GM12891 (cell line): ENCODE measurements around the gene SLC9A9.

Source experiments
- DNase-seq: peaks from one replicate; pipeline ENCODE4 v3.0.0; 2011; ENCODE audit warnings: low spot score; ENCODE audit not compliant: insufficient read length
- FAIRE-seq: peaks from 2 replicates; lab custom pipeline; 2011; peaks lifted over from hg19 to GRCh38; lab: Jason Lieb, UNC
- PAX5 ChIP-seq: IDR thresholded peaks from 2 replicates; pipeline ENCODE4 v1.6.1; 2011; ENCODE audit warnings: low read length, moderate library complexity, mild to moderate bottlenecking; ENCODE audit not compliant: insufficient read depth, severe bottlenecking
- POLR2A ChIP-seq: IDR thresholded peaks from 2 replicates; pipeline ENCODE4 v1.6.1; 2011; ENCODE audit warnings: low read depth, low read length, control low read depth
- POLR2AphosphoS5 ChIP-seq: IDR thresholded peaks from 2 replicates; pipeline ENCODE4 v1.6.1; 2011; ENCODE audit warnings: low read depth, low read length, control low read depth
- POU2F2 ChIP-seq: IDR thresholded peaks from 2 replicates; pipeline ENCODE4 v1.6.1; 2011; ENCODE audit warnings: low read depth, mild to moderate bottlenecking, control low read depth, low read length, moderate library complexity
- SPI1 ChIP-seq: IDR thresholded peaks from 2 replicates; pipeline ENCODE4 v1.6.1; 2011; ENCODE audit warnings: low read depth, low read length, control low read depth
- TAF1 ChIP-seq: IDR thresholded peaks from 2 replicates; pipeline ENCODE4 v1.6.1; 2011; ENCODE audit warnings: low read depth, low read length, control low read depth

The SLC9A9 gene

GRCh38 chr3:143830063-143830462, 18.2 kb downstream of the SLC9A9 start:
- FAIRE-seq (peak; percentile 70), DNase-seq (no peak)

GRCh38 chr3:143827425-143827824, 20.8 kb downstream of the SLC9A9 start:
- FAIRE-seq (no peak), DNase-seq (no peak)
- TF ChIP-seq TAF1 (no peak), POLR2A (no peak), SPI1 (no peak), POLR2AphosphoS5 (no peak), PAX5 (no peak), POU2F2 (no peak)

More at GRCh38 chr3:143830063-143830462, 18.2 kb downstream of the SLC9A9 start:
- TF ChIP-seq PAX5 (no peak), POLR2A (no peak), TAF1 (no peak), POLR2AphosphoS5 (no peak), SPI1 (no peak), POU2F2 (no peak)

GRCh38 chr3:143826296-143826695, 22.0 kb downstream of the SLC9A9 start:
- no peak for FAIRE-seq
- no peak for TF ChIP-seq TAF1
- TF ChIP-seq POLR2A = no peak
- TF ChIP-seq PAX5 = no peak
- no peak for TF ChIP-seq POLR2AphosphoS5
- no peak for TF ChIP-seq SPI1
- TF ChIP-seq POU2F2 = no peak
- DNase-seq = no peak

GRCh38 chr3:143825513-143825912, 22.8 kb downstream of the SLC9A9 start:
- DNase-seq = no peak
- TF ChIP-seq POU2F2 (no peak), POLR2AphosphoS5 (no peak), POLR2A (no peak), SPI1 (peak; percentile 40; the same call in 1 of the 2 replicates), PAX5 (no peak)
- peak; percentile 66 for FAIRE-seq

- no peak for FAIRE-seq
- TF ChIP-seq POLR2AphosphoS5 (no peak), TAF1 (no peak), SPI1 (no peak), POU2F2 (no peak), POLR2A (no peak), PAX5 (no peak)
- DNase-seq = no peak
Observed at GRCh38 chr3:143824735-143825385, 23.4 kb downstream of the SLC9A9 start.

GRCh38 chr3:143822798-143823197, 25.5 kb downstream of the SLC9A9 start:
- FAIRE-seq (no peak), DNase-seq (no peak)
- TF ChIP-seq POLR2A (no peak), POLR2AphosphoS5 (no peak), TAF1 (no peak), SPI1 (no peak), POU2F2 (no peak), PAX5 (no peak)

- DNase-seq = no peak
- TF ChIP-seq POLR2A (no peak), POLR2AphosphoS5 (no peak), PAX5 (no peak), SPI1 (no peak)
- peak; percentile 35 for FAIRE-seq
Observed at GRCh38 chr3:143822374-143822773, 25.9 kb downstream of the SLC9A9 start.

- DNase-seq (no peak), FAIRE-seq (no peak)
- TF ChIP-seq POLR2A (no peak), PAX5 (no peak), POLR2AphosphoS5 (no peak)
Observed at GRCh38 chr3:143821862-143822261, 26.4 kb downstream of the SLC9A9 start.

- no peak for TF ChIP-seq POU2F2
- no peak for TF ChIP-seq POLR2AphosphoS5
- no peak for TF ChIP-seq POLR2A
- TF ChIP-seq PAX5 = no peak
- no peak for TF ChIP-seq TAF1
- no peak for DNase-seq
- no peak for FAIRE-seq
Observed at GRCh38 chr3:143820466-143821221, 27.6 kb downstream of the SLC9A9 start.

- no peak for TF ChIP-seq SPI1
- no peak for TF ChIP-seq POLR2AphosphoS5
- TF ChIP-seq POLR2A = no peak
- no peak for TF ChIP-seq TAF1
- no peak for TF ChIP-seq POU2F2
- no peak for TF ChIP-seq PAX5
- DNase-seq = no peak
- FAIRE-seq = peak; percentile 41
Observed at GRCh38 chr3:143819890-143820289, 28.4 kb downstream of the SLC9A9 start.
